ENCODE results near the gene ERBB2.

DNA sequence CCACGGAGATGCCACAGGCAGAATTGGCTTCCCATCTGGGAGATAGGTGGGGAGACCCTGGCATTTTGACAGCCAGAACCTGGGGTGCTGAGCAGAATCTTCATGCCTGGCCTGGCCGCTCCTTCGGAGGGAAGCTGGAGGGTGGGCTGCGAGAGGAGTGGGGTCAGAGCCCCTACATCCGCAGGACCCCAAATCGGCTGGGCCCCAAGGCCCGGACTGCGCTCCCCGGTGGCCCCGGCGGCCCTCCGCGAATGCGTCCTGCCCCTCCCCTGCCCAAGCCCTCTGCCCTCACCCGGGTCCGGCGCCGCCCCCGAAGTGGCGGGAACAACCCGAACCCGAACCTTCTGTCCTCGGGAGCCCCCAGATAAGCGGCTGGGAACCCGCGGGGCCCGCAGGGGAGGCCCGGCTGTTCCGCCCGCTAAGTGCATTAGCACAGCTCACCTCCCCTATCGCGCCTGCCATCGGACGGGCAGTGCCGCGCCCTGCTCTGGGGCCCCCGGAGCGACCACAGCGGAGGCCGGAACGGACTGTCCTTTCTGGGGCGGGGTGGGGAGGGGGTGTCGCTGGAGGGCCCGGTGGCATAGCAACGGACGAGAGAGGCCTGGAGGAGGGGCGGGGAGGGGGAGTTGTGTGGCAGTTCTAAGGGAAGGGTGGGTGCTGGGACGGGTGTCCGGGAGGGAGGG is 32.5 kb upstream of the ERBB2 start:
- TF ChIP-seq EZH2 (IDR thresholded peaks at IDR 0.05; ENCODE audit: insufficient read depth, poor library complexity, severe bottlenecking) (peak; percentile 61), EZH2phosphoT487 (IDR thresholded peaks at IDR 0.05; ENCODE audit: insufficient read depth, low read depth) (no peak)

Data from GM23248 (cell line).